Stimulated activated CD8-positive, alpha-beta memory T cell treated with anti-CD3 and anti-CD28 coated beads, Interleukin-4, amount 100 ng/mL, for 48 hours (primary cell): ENCODE results near the gene TBC1D26.
A peak's percentile ranks its signal among the peaks of the same experiment; 100 is the strongest.
"Not testable (repeated sequence)": the region's sequence is repeated elsewhere in the genome, so short reads cannot be mapped to it uniquely, and the experiment has no call there.

Experiments used
- DNase-seq: peaks from one replicate; pipeline ENCODE4 v3.0.0-alpha.2; 2020

TBC1D26 gene

GRCh38 chr17:15731900-15732299, at the start of gene TBC1D26:
TBC1D26 (plus strand) TSS chr17:15732283; CDS start chr17:15735349, 3,066 bp downstream.
- not testable (repeated sequence) for DNase-seq

- DNase-seq = peak; percentile 25
These were observed 48.9 kb upstream of the TBC1D26 start for GRCh38 chr17:15683135-15683534.

GRCh38 chr17:15683824-15684478, 48.1 kb upstream of the TBC1D26 start, which contains the start of gene TRIM16:
TRIM16 (minus strand) TSS chr17:15684311; CDS start chr17:15651609, 32,702 bp downstream.
- peak; percentile 85 for DNase-seq

- not testable (repeated sequence) for DNase-seq
These were observed 44.6 kb upstream of the TBC1D26 start for GRCh38 chr17:15687494-15687893.

- DNase-seq = not testable (repeated sequence)
These were observed 33.1 kb upstream of the TBC1D26 start for GRCh38 chr17:15698967-15699366.

GRCh38 chr17:15699413-15699924, 32.6 kb upstream of the TBC1D26 start, which contains the start of gene ZNF286A:
ZNF286A (plus strand) TSS chr17:15699752; CDS start chr17:15700330, 578 bp downstream.
- DNase-seq = peak; percentile 98

- DNase-seq = not testable (repeated sequence)
These were observed 32.1 kb upstream of the TBC1D26 start for GRCh38 chr17:15699937-15700336.

- DNase-seq = not testable (repeated sequence)
These were observed 27.8 kb upstream of the TBC1D26 start for GRCh38 chr17:15704239-15704638.

GRCh38 chr17:15704813-15705212, 27.3 kb upstream of the TBC1D26 start:
- DNase-seq = not testable (repeated sequence)

- not testable (repeated sequence) for DNase-seq
These were observed 23.2 kb upstream of the TBC1D26 start for GRCh38 chr17:15708879-15709278.

- not testable (repeated sequence) for DNase-seq
These were observed 15.2 kb upstream of the TBC1D26 start for GRCh38 chr17:15716601-15717563.

GRCh38 chr17:15730535-15730934, 1.5 kb upstream of the TBC1D26 start:
- DNase-seq = not testable (repeated sequence)

- not testable (repeated sequence) for DNase-seq
These were observed 1.2 kb downstream of the TBC1D26 start for GRCh38 chr17:15733174-15733789.

GRCh38 chr17:15736578-15736977, 4.5 kb downstream of the TBC1D26 start:
- DNase-seq = not testable (repeated sequence)

GRCh38 chr17:15738066-15738465, 6.0 kb downstream of the TBC1D26 start:
- no peak for DNase-seq

- DNase-seq = not testable (repeated sequence)
These were observed 7.2 kb downstream of the TBC1D26 start for GRCh38 chr17:15739259-15739658.

- DNase-seq = not testable (repeated sequence)
These were observed 8.0 kb downstream of the TBC1D26 start for GRCh38 chr17:15740041-15740440.

- no peak for DNase-seq
These were observed 8.6 kb downstream of the TBC1D26 start for GRCh38 chr17:15740570-15741120.

GRCh38 chr17:15741624-15742023, 9.5 kb downstream of the TBC1D26 start:
- no peak for DNase-seq

GRCh38 chr17:15742051-15742795, 10.1 kb downstream of the TBC1D26 start:
- DNase-seq = no peak

GRCh38 chr17:15742921-15743320, 10.8 kb downstream of the TBC1D26 start:
- DNase-seq = no peak
